ENCODE measurements around the gene COL15A1. TPM values are rescaled to one million over a fixed set of nuclear protein-coding genes. Genes with fewer than 3 reads are reported as not detected.
A peak's percentile ranks its signal among the peaks of the same experiment; 100 is the strongest.

The COL15A1 gene
- polyA plus RNA-seq, 1 donor: 19.7 TPM

DNA sequence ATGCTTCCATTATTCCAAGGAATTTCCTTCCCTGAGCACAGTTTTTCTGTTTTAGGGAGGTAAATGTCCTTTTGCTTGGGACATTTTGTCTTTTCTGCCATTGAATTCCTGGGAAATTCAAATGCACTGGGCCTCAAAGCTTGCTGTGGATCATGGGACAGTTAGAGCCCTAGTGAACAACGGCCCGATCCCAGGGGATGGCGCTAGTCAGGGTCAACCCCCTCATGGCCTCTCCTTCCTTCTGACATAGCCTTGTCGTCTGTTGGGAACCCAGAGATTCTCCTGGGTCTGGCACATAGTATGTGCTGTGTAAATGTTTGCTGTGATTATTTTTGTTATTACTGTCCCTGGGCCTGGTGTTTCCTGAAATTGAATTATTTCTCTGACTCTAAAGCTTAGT, 30.7 kb upstream of the COL15A1 start:
- Histone ChIP-seq H3K9me3 (ENCODE audit: control insufficient read depth, low read depth, low read length) (peaks cover 2% of the 10 kb centered on the region), H3K36me3 (ENCODE audit: control insufficient read depth, insufficient read depth, low read length) (no peaks in the 10 kb centered on the region), H3K4me1 (ENCODE audit: control insufficient read depth, insufficient read depth, low read length) (peaks cover 17% of the 10 kb centered on the region), H3K27ac (ENCODE audit: low read length) (no peak overlapping the region), H3K4me3 (ENCODE audit: low read length) (no peak overlapping the region), H3K27me3 (ENCODE audit: control insufficient read depth, insufficient read depth, low read length) (no peaks in the 10 kb centered on the region)
- WGBS (ENCODE audit: insufficient coverage, low lambda C conversion rate): no CpG with 5 or more reads among the region's 4 CpGs
- no peak for DNase-seq

DNA sequence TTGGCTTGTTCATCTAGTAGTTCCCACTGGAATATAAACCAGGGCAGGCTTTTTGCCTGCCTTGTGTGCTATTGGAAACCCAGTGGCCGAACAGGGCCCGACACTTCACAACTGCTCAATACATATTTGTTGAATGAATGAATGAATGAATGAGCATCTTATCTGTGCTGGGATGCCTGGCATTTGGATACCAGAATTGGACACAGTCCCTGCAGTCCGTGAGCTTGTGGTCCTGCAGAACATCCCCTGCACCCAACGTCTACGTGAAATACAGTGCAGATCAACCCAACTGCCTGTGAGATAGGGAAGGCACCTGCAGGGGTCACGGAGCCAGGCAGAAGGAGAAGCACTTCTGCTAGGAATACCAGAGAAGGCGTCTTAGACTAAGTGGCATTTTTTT, 30.0 kb upstream of the COL15A1 start:
- Histone ChIP-seq H3K27ac (ENCODE audit: low read length) (no peak overlapping the region), H3K9me3 (ENCODE audit: control insufficient read depth, low read depth, low read length) (no peaks in the 10 kb centered on the region), H3K36me3 (ENCODE audit: control insufficient read depth, insufficient read depth, low read length) (no peaks in the 10 kb centered on the region), H3K4me1 (ENCODE audit: control insufficient read depth, insufficient read depth, low read length) (peaks cover 13% of the 10 kb centered on the region), H3K4me3 (ENCODE audit: low read length) (no peak overlapping the region), H3K27me3 (ENCODE audit: control insufficient read depth, insufficient read depth, low read length) (no peaks in the 10 kb centered on the region)
- DNase-seq: no peak
- 100% methylated on average over 1 of the region's 7 CpGs for WGBS (ENCODE audit: insufficient coverage, low lambda C conversion rate)

DNA sequence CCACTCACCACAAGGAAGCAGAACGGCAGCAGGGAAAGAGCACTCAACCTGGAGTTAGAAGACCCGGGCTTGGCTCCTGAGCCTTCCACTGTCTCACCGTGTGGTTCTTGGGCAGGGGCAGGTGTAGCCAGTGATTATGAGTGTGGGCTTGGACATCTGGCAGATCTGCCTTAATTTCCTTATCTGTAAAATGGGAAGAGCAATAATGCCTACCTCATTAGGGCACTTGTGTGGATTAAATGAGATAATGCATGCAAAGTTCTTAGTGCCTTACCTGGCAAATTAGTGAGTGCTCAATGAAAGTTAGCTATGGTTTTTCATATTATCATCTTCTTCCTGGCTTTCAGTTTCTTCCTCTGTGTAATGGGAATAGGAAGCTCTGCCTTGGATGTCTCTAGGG, 28.1 kb upstream of the COL15A1 start:
- no CpG with 5 or more reads among the region's 3 CpGs for WGBS (ENCODE audit: insufficient coverage, low lambda C conversion rate)
- DNase-seq: no peak
- Histone ChIP-seq H3K36me3 (ENCODE audit: control insufficient read depth, insufficient read depth, low read length) (no peaks in the 10 kb centered on the region), H3K9me3 (ENCODE audit: control insufficient read depth, low read depth, low read length) (no peaks in the 10 kb centered on the region), H3K27ac (ENCODE audit: low read length) (no peak overlapping the region), H3K4me1 (ENCODE audit: control insufficient read depth, insufficient read depth, low read length) (peaks cover 13% of the 10 kb centered on the region), H3K27me3 (ENCODE audit: control insufficient read depth, insufficient read depth, low read length) (no peaks in the 10 kb centered on the region), H3K4me3 (ENCODE audit: low read length) (no peak overlapping the region)

GRCh38 chr9:98916660-98917059, 27.0 kb upstream of the COL15A1 start:
- no peak overlapping the region for H3K4me3 ChIP-seq (ENCODE audit: low read length)
- no peaks in the 10 kb centered on the region for H3K36me3 ChIP-seq (ENCODE audit: control insufficient read depth, insufficient read depth, low read length)
- H3K27me3 ChIP-seq (ENCODE audit: control insufficient read depth, insufficient read depth, low read length): no peaks in the 10 kb centered on the region
- WGBS (ENCODE audit: insufficient coverage, low lambda C conversion rate): no CpG with 5 or more reads among the region's 9 CpGs
- peak in 1 of 2 donors; percentile 40 for DNase-seq
- no peaks in the 10 kb centered on the region for H3K9me3 ChIP-seq (ENCODE audit: control insufficient read depth, low read depth, low read length)
- peaks cover 13% of the 10 kb centered on the region for H3K4me1 ChIP-seq (ENCODE audit: control insufficient read depth, insufficient read depth, low read length)
- no peak overlapping the region for H3K27ac ChIP-seq (ENCODE audit: low read length)

DNA sequence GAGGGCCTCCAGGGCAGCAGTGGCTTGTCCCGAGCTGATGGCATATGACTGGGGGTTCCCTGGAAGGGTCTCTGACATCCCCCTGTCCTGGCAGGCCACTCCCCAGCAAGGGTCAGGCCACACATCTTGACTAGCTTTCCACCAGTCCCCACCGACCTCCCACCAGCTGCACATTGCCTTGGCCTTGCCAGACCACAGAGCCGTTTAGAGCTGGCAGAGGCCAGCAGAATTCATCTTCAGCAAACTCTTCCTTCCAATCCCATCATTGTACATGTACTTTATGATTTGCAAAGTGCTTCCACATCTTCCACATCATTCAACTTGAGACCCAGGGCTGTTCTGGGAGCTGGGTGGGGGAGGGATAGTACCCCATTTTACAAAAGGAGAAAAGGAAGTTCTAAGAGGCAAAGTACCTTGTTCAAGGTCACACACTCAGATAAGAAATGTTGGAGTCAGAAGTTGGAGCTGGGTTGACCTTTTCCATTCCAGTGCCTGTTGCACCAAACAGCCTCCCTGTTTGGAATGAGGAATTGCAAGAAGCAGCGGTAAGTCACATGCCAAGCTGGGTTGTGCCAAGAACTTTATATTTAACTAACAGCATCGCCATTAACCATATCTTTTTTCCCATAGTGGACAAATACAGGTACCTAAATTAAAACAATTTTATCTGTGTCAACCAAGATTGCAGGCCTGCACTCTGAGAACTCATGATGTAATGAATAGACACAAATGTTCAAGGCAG, 25.8 kb upstream of the COL15A1 start:
- Histone ChIP-seq H3K4me1 (ENCODE audit: control insufficient read depth, insufficient read depth, low read length) (peaks cover 13% of the 10 kb centered on the region), H3K36me3 (ENCODE audit: control insufficient read depth, insufficient read depth, low read length) (no peaks in the 10 kb centered on the region), H3K27ac (ENCODE audit: low read length) (peak overlapping the region; percentile 19), H3K9me3 (ENCODE audit: control insufficient read depth, low read depth, low read length) (no peaks in the 10 kb centered on the region), H3K27me3 (ENCODE audit: control insufficient read depth, insufficient read depth, low read length) (no peaks in the 10 kb centered on the region), H3K4me3 (ENCODE audit: low read length) (no peak overlapping the region)
- no CpG with 5 or more reads among the region's 5 CpGs for WGBS (ENCODE audit: insufficient coverage, low lambda C conversion rate)
- peak in 1 of 2 donors; percentile 67 for DNase-seq

DNA sequence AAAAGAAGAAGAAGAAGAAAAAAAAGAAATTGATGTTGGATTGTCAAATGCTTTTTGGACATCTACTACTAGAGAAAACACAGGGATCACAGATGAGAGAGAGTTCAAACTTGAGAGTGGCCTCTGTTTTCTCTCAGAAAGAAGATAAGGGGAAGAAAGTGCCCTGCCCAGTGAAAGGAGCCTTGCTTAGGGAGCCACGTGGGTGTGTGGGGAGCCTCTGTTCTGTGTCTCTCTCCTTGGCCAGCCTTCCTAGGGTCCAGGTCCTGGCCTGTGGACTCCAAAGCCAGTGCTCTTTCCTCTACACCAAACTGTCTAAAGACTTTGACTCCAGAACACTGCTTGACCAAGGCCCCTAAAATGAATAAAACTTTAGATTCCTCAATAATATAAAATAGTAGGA, 22.0 kb upstream of the COL15A1 start:
- Histone ChIP-seq H3K36me3 (ENCODE audit: control insufficient read depth, insufficient read depth, low read length) (no peaks in the 10 kb centered on the region), H3K27me3 (ENCODE audit: control insufficient read depth, insufficient read depth, low read length) (no peaks in the 10 kb centered on the region), H3K9me3 (ENCODE audit: control insufficient read depth, low read depth, low read length) (no peaks in the 10 kb centered on the region), H3K27ac (ENCODE audit: low read length) (no peak overlapping the region), H3K4me3 (ENCODE audit: low read length) (no peak overlapping the region), H3K4me1 (ENCODE audit: control insufficient read depth, insufficient read depth, low read length) (peaks cover 10% of the 10 kb centered on the region)
- no peak for DNase-seq
- WGBS (ENCODE audit: insufficient coverage, low lambda C conversion rate): no CpG with 5 or more reads among the region's 1 CpG

DNA sequence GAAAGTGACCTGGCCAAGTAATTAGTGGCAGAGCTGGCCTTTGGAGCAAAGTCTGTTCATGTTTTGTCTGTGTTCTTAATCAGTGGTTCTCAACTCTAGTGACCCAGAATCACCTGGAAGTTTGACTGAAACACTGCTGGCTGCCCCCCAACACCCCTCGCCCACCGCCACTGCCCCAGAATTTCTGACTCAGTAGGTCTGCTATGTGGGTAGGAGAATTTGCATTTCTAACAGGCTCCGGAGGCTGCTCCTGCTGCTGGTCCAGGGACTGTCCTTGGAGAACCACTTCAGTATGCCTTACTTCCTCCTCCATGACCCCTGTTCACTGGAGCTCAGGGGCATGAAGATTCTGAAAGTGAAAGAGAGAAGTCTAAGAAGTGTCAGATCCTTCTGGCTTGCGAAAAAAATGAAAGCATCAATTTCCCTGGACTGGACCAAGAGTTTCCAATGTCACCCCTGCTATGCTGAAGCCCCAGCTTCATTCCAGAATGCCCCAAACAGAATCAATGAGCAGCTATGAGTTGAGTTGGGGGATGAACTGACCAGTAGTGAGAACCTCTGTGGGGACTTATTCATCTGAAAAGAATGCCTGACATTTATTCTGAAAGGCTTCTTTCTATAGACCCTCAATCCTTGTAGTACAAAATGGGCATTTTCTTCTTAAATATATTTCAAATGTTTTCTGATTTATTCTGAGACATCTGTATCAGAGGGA, 20.8 kb upstream of the COL15A1 start:
- 67% methylated on average over 1 of the region's 4 CpGs for WGBS (ENCODE audit: insufficient coverage, low lambda C conversion rate)
- H3K27ac ChIP-seq (ENCODE audit: low read length): no peak overlapping the region
- peak in 1 of 2 donors; percentile 41 for DNase-seq

DNA sequence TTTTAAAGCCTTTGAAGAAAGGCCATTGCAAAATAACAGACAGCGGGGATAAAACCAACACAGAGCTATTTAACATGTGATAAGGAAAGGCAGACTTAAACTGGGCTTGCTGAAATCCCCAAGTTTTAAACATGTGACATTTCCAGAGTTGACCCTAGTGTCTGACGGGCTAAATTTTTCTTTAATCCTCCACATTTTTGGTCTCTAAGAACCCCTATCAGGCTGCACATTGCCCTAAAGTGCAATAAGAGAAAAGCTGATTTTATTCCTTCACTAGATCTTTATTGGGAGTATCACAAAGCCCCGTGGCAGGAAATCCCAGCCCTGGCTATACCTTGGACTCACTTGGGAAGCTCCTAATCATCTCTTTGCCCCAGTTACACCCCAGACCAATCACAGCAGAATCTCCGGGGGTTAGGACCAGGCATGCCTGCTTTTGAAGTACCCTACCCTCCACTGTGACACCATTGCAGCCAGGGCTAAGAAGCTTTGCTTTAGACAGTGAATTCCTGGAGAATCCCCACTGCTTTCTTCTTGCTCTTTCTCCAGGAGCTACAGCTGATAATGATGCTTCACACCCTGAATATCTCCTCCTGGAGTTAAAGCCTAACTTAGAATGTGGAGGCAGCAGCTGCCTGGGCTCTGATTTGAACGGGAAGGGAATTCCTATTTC, 20.1 kb upstream of the COL15A1 start:
- no peaks in the 10 kb centered on the region for H3K27me3 ChIP-seq (ENCODE audit: control insufficient read depth, insufficient read depth, low read length)
- no peaks in the 10 kb centered on the region for H3K36me3 ChIP-seq (ENCODE audit: control insufficient read depth, insufficient read depth, low read length)
- peaks cover 2% of the 10 kb centered on the region for H3K4me1 ChIP-seq (ENCODE audit: control insufficient read depth, insufficient read depth, low read length)
- no peak overlapping the region for H3K27ac ChIP-seq (ENCODE audit: low read length)
- WGBS (ENCODE audit: insufficient coverage, low lambda C conversion rate): no CpG with 5 or more reads among the region's 5 CpGs
- DNase-seq: no peak
- H3K4me3 ChIP-seq (ENCODE audit: low read length): no peak overlapping the region
- H3K9me3 ChIP-seq (ENCODE audit: control insufficient read depth, low read depth, low read length): no peaks in the 10 kb centered on the region

More for the DNA sequence above, 20.8 kb upstream of the COL15A1 start:
- H3K4me3 ChIP-seq (ENCODE audit: low read length): no peak overlapping the region
- no peaks in the 10 kb centered on the region for H3K36me3 ChIP-seq (ENCODE audit: control insufficient read depth, insufficient read depth, low read length)
- H3K9me3 ChIP-seq (ENCODE audit: control insufficient read depth, low read depth, low read length): no peaks in the 10 kb centered on the region
- no peaks in the 10 kb centered on the region for H3K27me3 ChIP-seq (ENCODE audit: control insufficient read depth, insufficient read depth, low read length)
- H3K4me1 ChIP-seq (ENCODE audit: control insufficient read depth, insufficient read depth, low read length): peaks cover 4% of the 10 kb centered on the region

- Histone ChIP-seq H3K4me3 (ENCODE audit: low read length) (no peak overlapping the region), H3K36me3 (ENCODE audit: control insufficient read depth, insufficient read depth, low read length) (no peaks in the 10 kb centered on the region), H3K4me1 (ENCODE audit: control insufficient read depth, insufficient read depth, low read length) (peaks cover 2% of the 10 kb centered on the region), H3K27ac (ENCODE audit: low read length) (no peak overlapping the region), H3K9me3 (ENCODE audit: control insufficient read depth, low read depth, low read length) (no peaks in the 10 kb centered on the region), H3K27me3 (ENCODE audit: control insufficient read depth, insufficient read depth, low read length) (no peaks in the 10 kb centered on the region)
- WGBS (ENCODE audit: insufficient coverage, low lambda C conversion rate): no CpG with 5 or more reads among the region's 15 CpGs
- no peak for DNase-seq
Measured at GRCh38 chr9:98924946-98925820, 18.5 kb upstream of the COL15A1 start.

DNA sequence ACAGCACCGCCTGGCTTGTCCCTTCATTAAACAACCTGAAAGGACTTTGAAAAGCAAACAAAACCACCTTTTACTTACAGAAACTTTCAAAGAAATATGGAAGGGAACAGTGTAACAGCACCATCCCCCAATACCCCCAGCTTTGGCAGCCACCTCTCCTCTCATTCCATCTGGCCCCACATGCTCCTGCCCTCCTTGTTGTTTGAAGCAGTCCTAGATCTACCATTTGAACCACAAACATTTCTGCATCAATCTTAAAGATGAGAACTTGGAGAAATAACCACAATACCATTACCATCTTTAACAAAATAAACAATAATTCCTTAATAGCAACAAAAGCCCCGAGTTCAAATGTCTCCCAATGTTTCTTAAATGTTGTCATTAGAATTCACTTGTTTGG, 17.8 kb upstream of the COL15A1 start:
- Histone ChIP-seq H3K36me3 (ENCODE audit: control insufficient read depth, insufficient read depth, low read length) (no peaks in the 10 kb centered on the region), H3K4me3 (ENCODE audit: low read length) (no peak overlapping the region), H3K4me1 (ENCODE audit: control insufficient read depth, insufficient read depth, low read length) (peaks cover 2% of the 10 kb centered on the region), H3K9me3 (ENCODE audit: control insufficient read depth, low read depth, low read length) (no peaks in the 10 kb centered on the region), H3K27me3 (ENCODE audit: control insufficient read depth, insufficient read depth, low read length) (peaks cover 2% of the 10 kb centered on the region), H3K27ac (ENCODE audit: low read length) (no peak overlapping the region)
- DNase-seq: no peak
- WGBS (ENCODE audit: insufficient coverage, low lambda C conversion rate): 100% methylated on average over 1 of the region's 2 CpGs

All from large intestine (tissue), 3 donors.